OCI-M2 (cell line): Measurements from ENCODE around the gene BCAS1.

Experiments
- DNase-seq: peaks from one replicate; lab custom pipeline; 2025; ENCODE audit not compliant: unreplicated experiment; lab: John Stamatoyannopoulos, UW

Gene BCAS1

GRCh38 chr20:54070187-54070987 lies at the start of gene BCAS1:
Gene BCAS1, minus strand, starts transcription at chr20:54070594. Its CDS starts 11,876 bp downstream, at chr20:54058718.
- no peak for DNase-seq

GRCh38 chr20:54119744-54120143 lies 49.4 kb upstream of the BCAS1 start:
- DNase-seq, result no peak

DNA sequence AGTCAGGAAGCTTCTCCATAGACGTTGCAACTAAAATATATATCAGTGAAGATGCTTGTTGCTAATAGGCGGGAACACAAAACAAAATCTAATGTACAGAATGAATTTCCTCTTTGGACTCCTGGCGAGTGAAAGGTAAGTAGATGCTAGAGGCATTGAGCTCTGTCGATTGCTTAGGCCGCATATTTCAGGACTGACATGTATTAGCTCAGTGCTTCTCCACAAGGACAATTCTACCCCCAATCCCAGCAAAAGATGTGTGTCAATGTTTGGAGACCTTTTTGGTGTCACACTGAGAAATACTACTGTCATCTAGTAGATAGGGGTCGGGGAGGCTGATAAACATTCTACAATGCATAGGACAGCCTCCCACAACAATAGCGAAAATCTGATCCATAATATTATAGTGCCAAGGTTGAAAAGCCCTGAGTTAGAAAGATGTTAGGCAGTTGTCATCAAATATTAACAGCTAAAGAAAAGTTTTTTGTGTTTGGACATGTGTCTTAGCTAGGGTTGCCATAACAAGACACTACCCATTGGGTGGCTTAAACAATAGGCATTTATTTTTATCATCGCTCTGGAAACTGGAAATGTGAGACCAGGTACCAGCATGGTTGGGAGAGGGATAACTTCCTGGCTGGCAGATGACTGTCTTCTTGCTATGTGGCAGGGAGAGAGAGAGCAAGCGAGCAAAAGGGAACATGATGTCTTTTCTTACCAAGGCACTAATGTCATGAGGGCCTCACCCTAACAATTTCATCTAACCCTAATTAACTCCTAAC lies 48.0 kb upstream of the BCAS1 start:
- no peak for DNase-seq

- no peak for DNase-seq
Observed at GRCh38 chr20:54116550-54117235, 46.3 kb upstream of the BCAS1 start.

GRCh38 chr20:54115172-54115854 lies 44.9 kb upstream of the BCAS1 start:
- no peak for DNase-seq

GRCh38 chr20:54114109-54114508 lies 43.7 kb upstream of the BCAS1 start:
- no peak for DNase-seq

- no peak for DNase-seq
Observed at GRCh38 chr20:54113566-54113965, 43.2 kb upstream of the BCAS1 start.

DNA sequence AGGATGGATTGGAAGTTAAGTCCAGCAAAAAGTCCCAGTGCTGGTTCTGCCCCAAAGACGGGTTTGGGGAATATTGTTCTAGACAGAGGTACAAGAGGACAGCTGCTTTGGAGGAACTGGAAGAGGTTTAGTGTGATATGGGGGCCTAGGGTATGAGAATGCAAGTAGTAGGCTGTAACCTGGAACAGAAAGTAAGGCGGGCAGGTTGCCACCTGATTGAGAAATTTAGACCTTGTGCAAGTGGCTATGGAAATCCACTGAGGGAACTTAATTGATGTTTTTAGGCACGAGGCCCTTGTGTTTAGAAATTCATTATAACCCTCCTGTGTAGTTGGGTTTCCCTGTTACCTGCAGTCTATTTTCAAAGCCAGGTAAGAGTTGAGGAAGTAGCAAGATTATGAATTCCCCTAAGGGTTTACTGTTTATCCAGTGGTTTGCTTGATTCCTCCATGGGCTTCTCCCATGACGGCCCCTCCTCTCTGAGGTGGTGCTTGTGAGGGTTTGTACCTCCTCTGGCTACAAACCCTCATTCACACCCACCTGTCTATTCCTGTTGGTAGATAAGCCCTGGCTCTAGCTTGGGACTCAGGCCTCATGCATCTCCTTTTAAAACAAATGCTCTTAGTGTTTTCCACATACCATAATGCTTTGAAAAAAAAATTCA lies 42.0 kb upstream of the BCAS1 start:
- no peak for DNase-seq

DNA sequence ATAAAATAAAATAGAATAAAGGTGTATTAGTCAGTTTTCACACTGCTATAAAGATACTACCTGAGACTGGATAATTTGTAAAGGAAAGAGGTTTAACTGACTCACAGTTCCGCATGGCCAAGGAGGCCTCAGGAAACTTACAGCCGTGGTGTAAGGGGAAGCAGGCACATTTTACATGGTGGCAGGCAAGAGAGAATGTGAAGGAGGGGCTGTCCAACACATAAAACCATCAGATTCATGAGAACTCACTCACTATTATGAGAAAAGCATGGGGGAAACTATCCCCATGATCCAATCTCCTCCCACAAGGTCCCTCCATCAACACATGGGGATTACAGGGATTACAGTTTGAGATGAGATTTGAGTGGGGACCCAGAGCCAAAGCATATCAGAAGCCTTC lies 41.1 kb upstream of the BCAS1 start:
- no peak for DNase-seq

GRCh38 chr20:54110457-54110856 lies 40.1 kb upstream of the BCAS1 start:
- no peak for DNase-seq

GRCh38 chr20:54110041-54110440 lies 39.6 kb upstream of the BCAS1 start:
- DNase-seq, result no peak

DNA sequence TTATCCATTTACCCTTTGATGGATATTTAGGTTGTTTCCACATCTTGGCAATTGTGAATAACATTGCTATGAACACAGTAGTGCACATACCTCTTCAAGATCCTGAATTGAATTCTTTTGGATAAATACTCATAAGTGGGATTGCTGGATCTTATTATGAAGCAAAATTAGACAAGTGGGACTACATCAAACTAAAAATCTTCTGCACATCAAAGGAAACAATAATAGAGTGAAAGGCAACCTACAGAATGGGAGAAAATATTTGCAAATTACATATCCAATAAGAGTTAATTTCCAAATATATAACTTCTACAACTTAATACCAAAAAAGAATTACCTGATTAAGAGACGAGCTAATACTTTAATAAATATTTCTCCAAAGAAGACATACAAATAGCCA lies 38.4 kb upstream of the BCAS1 start:
- DNase-seq, result no peak

- no peak for DNase-seq
Observed at GRCh38 chr20:54108326-54108642, 37.9 kb upstream of the BCAS1 start.

- no peak for DNase-seq
Observed at GRCh38 chr20:54107600-54108325, 37.4 kb upstream of the BCAS1 start.

GRCh38 chr20:54107181-54107580 lies 36.8 kb upstream of the BCAS1 start:
- no peak for DNase-seq

DNA sequence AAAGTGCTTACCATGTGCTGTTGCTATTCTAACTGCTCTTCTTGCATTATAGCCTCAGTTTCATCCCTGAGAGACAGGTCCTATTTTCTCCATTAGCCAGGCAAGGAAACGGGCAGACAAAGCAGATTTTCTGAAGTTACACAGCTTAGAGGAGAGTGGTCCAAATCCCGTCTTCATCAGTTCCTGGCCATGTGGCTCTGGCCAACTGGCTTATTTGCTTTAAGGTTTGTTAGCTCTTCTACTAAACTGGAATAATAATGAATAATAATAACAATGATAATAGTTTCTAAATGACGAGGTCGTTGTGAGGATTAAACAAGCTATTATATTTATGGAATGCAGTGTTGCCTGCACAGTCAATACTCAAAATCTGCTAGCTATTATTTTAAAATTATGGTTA lies 35.8 kb upstream of the BCAS1 start:
- no peak for DNase-seq

DNA sequence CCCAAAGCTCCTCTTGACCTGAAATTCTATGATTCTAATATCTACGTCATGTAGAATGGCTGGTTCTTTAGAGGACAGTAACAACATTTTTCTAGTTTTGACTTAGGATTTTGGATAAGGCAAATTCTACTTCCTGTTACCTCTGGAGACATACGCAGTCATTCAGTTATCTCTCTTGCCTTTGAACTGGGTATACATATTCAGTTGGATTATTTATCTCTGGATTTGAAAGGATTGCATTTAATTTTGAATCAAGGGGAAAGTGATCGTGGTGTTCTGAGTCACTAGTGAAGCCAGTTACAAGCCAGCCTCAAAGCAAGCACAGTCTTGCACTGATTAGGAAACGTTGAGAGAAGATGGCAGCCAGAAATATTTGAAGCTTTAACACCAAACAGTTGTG lies 35.3 kb upstream of the BCAS1 start:
- DNase-seq, result no peak

GRCh38 chr20:54104781-54105180 lies 34.4 kb upstream of the BCAS1 start:
- DNase-seq, result no peak

GRCh38 chr20:54103762-54104600 lies 33.6 kb upstream of the BCAS1 start:
- DNase-seq, result no peak
